HL-60 (cell line): ENCODE results near the gene HIGD1A.

Source experiments
- DNase-seq, 2 experiments: peaks; one replicate each; pipeline ENCODE4 v3.0.0-alpha.2; 2010 to 2020; ENCODE audit warnings: low read depth in 1 of 2, low spot score in 1 of 2
- H3K27ac ChIP-seq: fragments of 250-450 bp; sonication (Bioruptor Pico); replicated peaks from 2 replicates; pipeline ENCODE4 v1.5.1; 2020; ENCODE audit warnings: mild to moderate bottlenecking, moderate library complexity
- H3K27me3 ChIP-seq: fragments of 250-450 bp; sonication (Bioruptor Pico); 2 replicates; pipeline ENCODE4 v1.5.1; 2021; ENCODE audit warnings: mild to moderate bottlenecking, moderate library complexity; ENCODE audit not compliant: insufficient read depth, poor library complexity, severe bottlenecking
- H3K4me3 ChIP-seq: replicated peaks from 2 replicates; pipeline ENCODE4 v1.5.1; 2011; ENCODE audit warnings: mild to moderate bottlenecking, control low read depth, low read length; ENCODE audit not compliant: insufficient read depth
- GABPA ChIP-seq: IDR thresholded peaks from 2 replicates; pipeline ENCODE4 v1.6.1; 2012; ENCODE audit warnings: low read depth
- POLR2AphosphoS5 ChIP-seq: IDR thresholded peaks from 2 replicates; pipeline ENCODE4 v1.6.1; 2012; ENCODE audit warnings: low read depth
- REST ChIP-seq: IDR thresholded peaks from 2 replicates; pipeline ENCODE4 v1.6.1; 2012; ENCODE audit warnings: low read depth; ENCODE audit not compliant: insufficient replicate concordance
- SPI1 ChIP-seq: IDR thresholded peaks from 2 replicates; pipeline ENCODE4 v1.6.1; 2012; ENCODE audit warnings: low read depth, mild to moderate bottlenecking, borderline replicate concordance
- TF ChIP-seq, protein P1 (sequence below): IDR thresholded peaks from one replicate; pipeline ENCODE4 v1.5.1; 2011; ENCODE audit warnings: low read length, control low read depth, inconsistent platforms; ENCODE audit not compliant: insufficient read depth

HIGD1A gene

DNA sequence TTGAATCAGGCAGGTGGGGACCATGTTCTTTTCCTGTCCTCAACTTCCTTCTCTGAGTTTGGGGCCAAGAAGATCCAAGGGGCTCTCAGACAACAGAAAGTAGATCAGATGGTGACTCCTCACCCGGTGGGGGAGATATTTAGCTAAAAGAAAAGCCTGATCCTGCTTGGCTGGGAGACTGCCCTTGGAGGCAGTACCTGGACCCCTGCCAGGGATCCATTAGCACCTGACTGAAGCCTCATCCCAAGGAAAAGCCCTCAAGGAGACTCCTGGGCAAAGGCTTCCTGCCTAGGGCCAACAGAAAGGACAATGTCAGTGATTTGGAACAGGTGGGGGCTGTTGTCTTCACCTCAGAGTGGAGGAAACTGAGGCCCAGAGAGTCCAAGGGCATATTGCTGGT lies 68.2 kb downstream of the HIGD1A start:
- Histone ChIP-seq H3K27me3 (no peaks in the 10 kb centered on the region), H3K4me3 (no peak overlapping the region), H3K27ac (no peak overlapping the region)
- no peak for DNase-seq
- no peak for TF ChIP-seq SPI1
- TF ChIP-seq REST, result no peak
- TF ChIP-seq, protein P1, sequence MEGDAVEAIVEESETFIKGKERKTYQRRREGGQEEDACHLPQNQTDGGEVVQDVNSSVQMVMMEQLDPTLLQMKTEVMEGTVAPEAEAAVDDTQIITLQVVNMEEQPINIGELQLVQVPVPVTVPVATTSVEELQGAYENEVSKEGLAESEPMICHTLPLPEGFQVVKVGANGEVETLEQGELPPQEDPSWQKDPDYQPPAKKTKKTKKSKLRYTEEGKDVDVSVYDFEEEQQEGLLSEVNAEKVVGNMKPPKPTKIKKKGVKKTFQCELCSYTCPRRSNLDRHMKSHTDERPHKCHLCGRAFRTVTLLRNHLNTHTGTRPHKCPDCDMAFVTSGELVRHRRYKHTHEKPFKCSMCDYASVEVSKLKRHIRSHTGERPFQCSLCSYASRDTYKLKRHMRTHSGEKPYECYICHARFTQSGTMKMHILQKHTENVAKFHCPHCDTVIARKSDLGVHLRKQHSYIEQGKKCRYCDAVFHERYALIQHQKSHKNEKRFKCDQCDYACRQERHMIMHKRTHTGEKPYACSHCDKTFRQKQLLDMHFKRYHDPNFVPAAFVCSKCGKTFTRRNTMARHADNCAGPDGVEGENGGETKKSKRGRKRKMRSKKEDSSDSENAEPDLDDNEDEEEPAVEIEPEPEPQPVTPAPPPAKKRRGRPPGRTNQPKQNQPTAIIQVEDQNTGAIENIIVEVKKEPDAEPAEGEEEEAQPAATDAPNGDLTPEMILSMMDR, result no peak
- TF ChIP-seq POLR2AphosphoS5, result no peak
- TF ChIP-seq GABPA, result no peak

- no peak overlapping the region for H3K4me3 ChIP-seq
- no peak for DNase-seq
- no peak overlapping the region for H3K27ac ChIP-seq
- TF ChIP-seq SPI1, result no peak
- TF ChIP-seq REST, result no peak
- no peak for TF ChIP-seq GABPA
- TF ChIP-seq, protein P1, result no peak
- TF ChIP-seq POLR2AphosphoS5, result no peak
- no peaks in the 10 kb centered on the region for H3K27me3 ChIP-seq
These were observed 68.7 kb downstream of the HIGD1A start for GRCh38 chr3:42735615-42736014.

- no peak for DNase-seq
- no peaks in the 10 kb centered on the region for H3K27me3 ChIP-seq
- no peak overlapping the region for H3K27ac ChIP-seq
- TF ChIP-seq, protein P1, result no peak
- no peak for TF ChIP-seq SPI1
- TF ChIP-seq POLR2AphosphoS5, result no peak
- TF ChIP-seq REST, result no peak
- TF ChIP-seq GABPA, result no peak
- H3K4me3 ChIP-seq, result no peak overlapping the region
These were observed 69.3 kb downstream of the HIGD1A start for GRCh38 chr3:42735019-42735418.
